Mesothelial cell of epicardium (in vitro differentiated cells): ENCODE measurements around the gene SLC2A14. TPM values are rescaled to one million over a fixed set of nuclear protein-coding genes. Genes with fewer than 3 reads are reported as not detected.
"Not testable (repeated sequence)": the region's sequence is repeated elsewhere in the genome, so short reads cannot be mapped to it uniquely, and the experiment has no call there.

Experiments
- DNase-seq, 2 experiments: peaks; one replicate each; pipeline ENCODE4 v3.0.0; 2021; ENCODE audit warnings: low spot score in 2 of 2; ENCODE audit not compliant: unreplicated experiment in 2 of 2
- H3K27ac Mint-ChIP-seq: 2 replicates; pipeline ENCODE4 v1.8.0; 2021; ENCODE audit warnings: mixed read lengths
- H3K27me3 Mint-ChIP-seq: 2 replicates; pipeline ENCODE4 v1.8.0; 2021; ENCODE audit warnings: low read depth, mixed read lengths
- H3K36me3 Mint-ChIP-seq: 2 replicates; pipeline ENCODE4 v1.8.0; 2021; ENCODE audit warnings: mixed read lengths
- H3K4me1 Mint-ChIP-seq: 2 replicates; pipeline ENCODE4 v1.8.0; 2021; ENCODE audit warnings: mixed read lengths
- H3K4me3 Mint-ChIP-seq: 2 replicates; pipeline ENCODE4 v1.8.0; 2021; ENCODE audit warnings: mild to moderate bottlenecking, moderate library complexity, mixed read lengths
- H3K9me3 Mint-ChIP-seq: 2 replicates; pipeline ENCODE4 v1.8.0; 2021; ENCODE audit warnings: mixed read lengths
- CTCF ChIP-seq: fragments of 200-600 bp; sonication (generic); IDR thresholded peaks from one replicate; pipeline ENCODE4 v1.5.0; 2021; ENCODE audit warnings: antibody characterized with exemption; ENCODE audit not compliant: unreplicated experiment
- total RNA-seq: library from RNA; stranded (reverse); gene quantifications from 3 replicates; pipeline ENCODE4 v1.2.1, GENCODE V29; 2021

The SLC2A14 gene
- total RNA-seq, 1 donor from 2014 or later = 4.9 TPM

GRCh38 chr12:7806863-7807487 is 65.7 kb downstream of the SLC2A14 start:
- peak; percentile 72 for TF ChIP-seq CTCF
- H3K36me3 Mint-ChIP-seq = no peaks in the 10 kb centered on the region
- H3K4me1 Mint-ChIP-seq = no peaks in the 10 kb centered on the region
- peak; percentile 55 to 82 for DNase-seq
- no peaks in the 10 kb centered on the region for H3K27me3 Mint-ChIP-seq
- no peaks in the 10 kb centered on the region for H3K9me3 Mint-ChIP-seq
- no peak overlapping the region for H3K4me3 Mint-ChIP-seq
- H3K27ac Mint-ChIP-seq = no peak overlapping the region

GRCh38 chr12:7806319-7806718 is 66.4 kb downstream of the SLC2A14 start:
- not testable (repeated sequence) for H3K4me1 Mint-ChIP-seq, H3K36me3 Mint-ChIP-seq, H3K27me3 Mint-ChIP-seq, H3K4me3 Mint-ChIP-seq, DNase-seq, H3K9me3 Mint-ChIP-seq, H3K27ac Mint-ChIP-seq

GRCh38 chr12:7801460-7801859 is 71.3 kb downstream of the SLC2A14 start:
- H3K27ac Mint-ChIP-seq = no peak overlapping the region
- no peak overlapping the region for H3K4me3 Mint-ChIP-seq
- DNase-seq = no peak
- H3K36me3 Mint-ChIP-seq = no peaks in the 10 kb centered on the region
- TF ChIP-seq CTCF = no peak
- H3K4me1 Mint-ChIP-seq = peaks cover 6% of the 10 kb centered on the region
- H3K27me3 Mint-ChIP-seq = no peaks in the 10 kb centered on the region
- no peaks in the 10 kb centered on the region for H3K9me3 Mint-ChIP-seq

GRCh38 chr12:7798750-7799308 is 73.9 kb downstream of the SLC2A14 start:
- not testable (repeated sequence) for H3K27me3 Mint-ChIP-seq, H3K9me3 Mint-ChIP-seq, H3K27ac Mint-ChIP-seq, DNase-seq, H3K4me1 Mint-ChIP-seq, H3K4me3 Mint-ChIP-seq, H3K36me3 Mint-ChIP-seq

GRCh38 chr12:7797698-7798398 is 74.9 kb downstream of the SLC2A14 start:
- no peaks in the 10 kb centered on the region for H3K36me3 Mint-ChIP-seq
- H3K27me3 Mint-ChIP-seq = no peaks in the 10 kb centered on the region
- TF ChIP-seq CTCF = no peak
- H3K9me3 Mint-ChIP-seq = no peaks in the 10 kb centered on the region
- H3K4me1 Mint-ChIP-seq = peaks cover 6% of the 10 kb centered on the region
- DNase-seq = no peak
- H3K4me3 Mint-ChIP-seq = no peak overlapping the region
- no peak overlapping the region for H3K27ac Mint-ChIP-seq

- H3K27me3 Mint-ChIP-seq, DNase-seq, H3K9me3 Mint-ChIP-seq, H3K36me3 Mint-ChIP-seq, H3K4me3 Mint-ChIP-seq, H3K27ac Mint-ChIP-seq, H3K4me1 Mint-ChIP-seq: not testable (repeated sequence)
These were observed 75.4 kb downstream of the SLC2A14 start for GRCh38 chr12:7797269-7797668.

- Mint-ChIP-seq H3K27ac (no peak overlapping the region), H3K36me3 (no peaks in the 10 kb centered on the region), H3K9me3 (no peaks in the 10 kb centered on the region), H3K4me3 (no peak overlapping the region), H3K27me3 (peaks cover 17% of the 10 kb centered on the region), H3K4me1 (peaks cover 6% of the 10 kb centered on the region)
- TF ChIP-seq CTCF = no peak
- DNase-seq = no peak
These were observed 79.5 kb downstream of the SLC2A14 start for GRCh38 chr12:7793211-7793610.

- H3K9me3 Mint-ChIP-seq, DNase-seq, H3K36me3 Mint-ChIP-seq, H3K27ac Mint-ChIP-seq, H3K4me3 Mint-ChIP-seq, H3K4me1 Mint-ChIP-seq: not testable (repeated sequence)
- peaks cover 34% of the 10 kb centered on the region for H3K27me3 Mint-ChIP-seq
These were observed 83.7 kb downstream of the SLC2A14 start, which contains the start of gene NANOG for GRCh38 chr12:7788884-7789528. Gene NANOG, plus strand, starts transcription at chr12:7789402. Its CDS starts 213 bp downstream, at chr12:7789615.
